ENCODE results near the gene CEP170.

The CEP170 gene

DNA sequence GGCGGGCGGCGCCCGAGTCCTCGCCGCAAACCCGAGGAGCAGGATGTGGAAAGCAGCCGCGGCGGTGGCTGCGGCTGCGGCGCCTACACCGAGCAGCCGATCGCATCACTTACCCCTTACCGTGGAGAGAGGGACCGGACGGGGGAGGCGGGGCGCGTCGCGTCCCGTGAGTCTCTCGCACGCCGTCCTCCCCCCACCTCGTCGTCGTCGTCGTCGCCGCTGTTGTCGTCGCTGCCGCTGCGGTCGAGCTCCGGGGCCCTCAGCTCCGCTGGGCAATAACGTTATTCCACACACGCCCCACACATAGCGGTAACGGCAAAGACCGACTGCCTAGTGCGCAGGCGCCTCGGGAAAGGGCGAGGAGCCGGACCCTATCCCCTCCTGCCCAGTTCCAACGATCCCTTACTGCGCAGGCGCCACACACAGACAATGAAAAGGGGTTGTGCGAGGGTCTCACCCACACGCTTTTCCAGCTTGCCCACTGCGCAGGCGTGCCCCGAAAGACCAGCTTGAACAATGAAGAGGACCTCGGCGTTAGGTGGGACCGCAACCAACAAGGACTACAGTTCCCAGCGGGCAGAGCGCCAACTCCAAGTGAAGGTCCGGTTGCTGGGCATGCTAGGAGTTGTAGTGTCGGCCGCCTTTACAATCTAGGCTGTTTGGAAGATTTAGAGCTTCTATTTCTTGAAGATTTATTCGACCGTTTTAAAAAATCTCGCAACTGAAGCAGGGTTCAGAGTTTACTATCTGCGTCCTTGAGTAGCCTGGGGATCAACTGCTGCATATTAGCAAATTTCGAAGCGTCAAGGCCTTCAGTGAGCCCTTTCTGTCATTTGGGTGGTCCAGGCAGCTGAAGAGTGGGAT is at the start of gene CEP170:
Gene CEP170 (minus strand): TSS at position 355 of the 864 bp plus-strand sequence. CDS start 30,001 bp downstream, outside the sequence.
- in situ Hi-C loops (cut with HindIII; ENCODE audit: low sequenced_read_pairs), result no loop called here

DNA sequence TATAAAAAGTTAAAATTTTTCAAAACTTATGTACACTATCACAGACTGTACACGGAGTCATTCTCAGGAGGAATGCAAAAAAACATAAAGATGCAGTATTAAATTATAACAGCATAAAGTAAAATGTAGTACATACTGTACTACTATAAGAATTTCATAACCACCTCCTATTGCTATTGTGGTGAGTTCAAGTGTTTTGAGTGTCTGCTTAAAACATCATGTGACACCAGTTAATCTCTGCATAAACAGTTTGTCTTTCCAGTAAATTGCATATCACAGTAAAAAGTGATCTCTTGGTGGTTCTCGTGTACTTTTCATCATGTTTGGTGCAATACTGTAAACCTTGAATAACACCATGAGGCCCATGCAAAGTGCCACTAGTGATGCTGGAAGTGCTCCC is 46.0 kb upstream of the CEP170 start:
- in situ Hi-C loops (cut with HindIII; ENCODE audit: low sequenced_read_pairs), result no loop called here

DNA sequence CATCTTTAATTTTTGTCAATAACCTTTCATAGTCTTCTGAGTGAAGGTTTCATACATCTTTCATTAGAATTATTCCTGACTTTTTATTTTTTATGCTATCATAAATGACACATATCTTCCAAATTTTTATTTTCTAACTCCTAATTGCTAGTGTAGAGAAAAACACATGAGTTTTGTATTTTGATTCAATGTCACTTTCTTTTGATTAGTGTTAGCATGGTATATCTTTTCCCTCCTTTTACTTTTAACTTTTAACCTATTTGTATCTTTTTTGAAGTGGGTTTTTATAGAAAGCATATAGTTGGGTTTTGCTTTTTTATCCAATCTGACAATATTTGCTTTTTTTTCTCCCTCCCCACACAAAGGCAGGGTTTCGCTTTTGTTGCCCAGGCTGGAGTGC is 44.0 kb upstream of the CEP170 start:
- in situ Hi-C loops (cut with HindIII; ENCODE audit: low sequenced_read_pairs), result no loop called here

DNA sequence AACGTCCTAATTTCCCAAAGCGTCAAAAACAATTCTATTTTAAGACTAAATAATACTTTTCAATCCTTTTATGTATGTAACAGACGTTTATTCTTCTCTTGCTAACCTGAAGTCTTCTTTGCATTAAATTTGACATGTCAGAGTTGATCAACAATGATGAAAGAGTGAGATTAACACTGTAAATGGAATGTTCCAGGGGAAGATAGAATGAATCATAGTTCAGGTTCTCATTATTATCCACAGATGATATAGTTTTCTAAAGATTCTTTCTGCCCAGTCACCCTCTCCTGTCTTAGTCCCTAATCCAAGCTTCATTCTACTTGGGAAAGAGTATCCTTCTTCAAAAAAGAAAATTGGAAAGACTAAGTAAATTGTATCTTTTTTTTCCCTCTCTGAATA is 39.6 kb upstream of the CEP170 start:
- in situ Hi-C loops (cut with HindIII; ENCODE audit: low sequenced_read_pairs), result loop anchor here (5.0 kb wide), 1 partner anchor 38 kb away; no protein-coding TSS in a partner anchor

DNA sequence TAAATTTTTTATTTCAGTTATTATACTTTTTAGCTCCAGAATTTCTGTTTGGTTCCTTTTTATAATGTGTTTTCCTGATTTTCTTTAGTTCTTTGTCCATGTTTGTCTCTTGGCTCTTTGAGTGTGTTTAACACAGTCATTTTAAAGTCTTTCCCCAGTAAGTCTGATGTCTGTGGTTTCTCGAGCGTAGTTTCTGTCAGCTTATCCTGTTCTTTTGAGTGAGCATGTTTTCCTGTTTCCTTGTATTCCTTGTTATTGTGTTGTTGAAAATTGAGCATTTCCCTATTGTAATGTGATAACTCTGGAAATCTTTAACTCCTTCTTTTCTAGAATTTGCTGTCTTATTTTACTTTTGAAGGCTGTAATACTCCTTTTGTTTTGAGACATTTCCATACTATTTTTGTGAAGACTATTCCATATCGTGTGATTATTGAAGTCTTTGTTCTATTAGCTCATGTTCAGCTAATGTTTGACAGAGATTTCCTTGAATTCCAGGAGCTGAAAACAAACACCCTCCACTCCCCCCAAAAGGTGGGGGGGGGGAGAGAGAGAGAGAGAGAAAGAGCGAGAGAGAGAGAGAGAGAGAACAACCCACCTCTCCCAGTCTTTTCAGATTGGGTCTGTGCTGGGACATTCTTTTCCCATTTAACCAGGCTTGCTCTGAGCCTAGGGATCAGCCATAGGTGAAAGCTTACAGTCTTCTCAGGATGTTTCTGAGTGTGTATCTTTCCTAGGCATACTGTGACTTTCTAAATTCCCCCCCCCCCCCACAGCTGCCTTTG is 39.1 kb upstream of the CEP170 start:
- in situ Hi-C loops (cut with HindIII; ENCODE audit: low sequenced_read_pairs), result loop anchor here (5.0 kb wide), 1 partner anchor 38 kb away; no protein-coding TSS in a partner anchor

DNA sequence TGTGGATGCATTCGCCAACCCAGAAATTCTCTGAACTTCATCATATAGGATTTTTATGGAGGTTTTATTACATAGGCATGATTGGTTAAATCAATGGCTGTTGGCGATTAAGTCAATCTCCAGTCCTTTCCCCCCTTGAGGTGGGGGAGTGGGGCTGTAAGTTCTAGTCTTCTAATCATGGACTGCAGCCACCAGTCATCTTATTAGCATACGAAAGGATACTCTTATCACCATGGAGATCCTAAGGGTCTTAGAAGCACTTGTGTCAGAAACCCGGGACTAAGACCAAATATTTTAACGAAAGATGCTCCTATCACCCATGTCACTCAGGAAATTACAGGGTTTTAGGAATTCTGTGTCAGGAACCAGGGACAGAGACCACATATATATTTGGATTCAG is 37.0 kb upstream of the CEP170 start:
- in situ Hi-C loops (cut with HindIII; ENCODE audit: low sequenced_read_pairs), result loop anchor here (5.0 kb wide), 1 partner anchor 40 kb away; no protein-coding TSS in a partner anchor

DNA sequence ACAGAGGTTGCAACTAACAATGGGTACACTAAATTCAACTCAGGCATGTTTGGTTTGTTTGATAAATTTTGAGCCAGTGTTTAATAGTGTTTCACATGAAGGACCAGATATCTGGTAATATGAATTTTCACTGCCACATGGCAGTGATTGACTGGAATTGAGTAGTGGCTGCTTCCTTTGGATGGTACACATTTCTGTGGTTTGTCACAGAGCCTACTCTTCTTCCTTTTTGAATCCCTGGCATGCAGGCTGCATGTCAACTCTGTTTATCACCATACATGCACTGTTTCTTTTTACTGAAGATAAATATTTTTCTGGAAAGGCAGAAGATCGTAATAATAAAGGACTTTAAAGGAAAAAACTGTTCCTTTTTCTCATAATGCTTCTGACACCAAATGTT is 36.2 kb upstream of the CEP170 start:
- in situ Hi-C loops (cut with HindIII; ENCODE audit: low sequenced_read_pairs), result loop anchor here (5.0 kb wide), 1 partner anchor 41 kb away; no protein-coding TSS in a partner anchor

DNA sequence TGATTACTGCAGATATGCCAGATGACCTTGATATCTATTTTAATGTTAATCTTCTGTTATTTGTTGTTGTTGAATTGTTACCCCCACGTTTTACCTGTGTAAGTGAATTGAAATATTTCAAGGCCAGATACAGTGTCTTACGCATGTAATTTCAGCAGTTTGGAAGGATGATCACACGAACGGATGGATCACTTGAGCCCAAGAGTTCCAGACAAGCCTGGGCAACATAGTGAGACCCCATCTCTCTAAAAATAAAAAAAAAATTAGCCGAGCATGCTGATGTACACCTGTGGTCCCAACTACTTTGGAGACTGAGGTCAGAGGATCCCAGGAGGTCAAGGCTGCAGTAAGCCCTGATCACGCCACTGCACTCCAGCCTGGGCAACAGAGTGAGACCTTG is 33.0 kb upstream of the CEP170 start:
- in situ Hi-C loops (cut with HindIII; ENCODE audit: low sequenced_read_pairs), result no loop called here

DNA sequence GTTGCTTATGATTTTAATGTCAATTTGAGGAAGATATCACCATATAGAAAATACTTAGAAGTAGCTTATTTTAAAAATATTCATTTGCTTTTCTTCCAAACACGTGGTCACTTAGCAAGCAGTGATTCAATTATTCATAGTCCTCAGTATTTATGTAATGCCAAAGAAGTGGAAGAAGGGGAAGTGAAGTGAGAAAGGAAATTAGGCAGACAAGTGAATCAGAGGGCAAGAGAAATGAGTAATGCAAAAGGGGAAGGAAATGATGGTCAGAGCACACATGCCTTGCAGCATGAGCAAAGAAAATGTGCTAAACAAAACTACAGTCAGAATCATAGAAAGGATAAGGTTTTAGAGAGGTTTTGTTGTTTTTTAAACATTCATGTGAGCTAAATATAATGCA is 32.6 kb upstream of the CEP170 start:
- in situ Hi-C loops (cut with HindIII; ENCODE audit: low sequenced_read_pairs), result no loop called here

DNA sequence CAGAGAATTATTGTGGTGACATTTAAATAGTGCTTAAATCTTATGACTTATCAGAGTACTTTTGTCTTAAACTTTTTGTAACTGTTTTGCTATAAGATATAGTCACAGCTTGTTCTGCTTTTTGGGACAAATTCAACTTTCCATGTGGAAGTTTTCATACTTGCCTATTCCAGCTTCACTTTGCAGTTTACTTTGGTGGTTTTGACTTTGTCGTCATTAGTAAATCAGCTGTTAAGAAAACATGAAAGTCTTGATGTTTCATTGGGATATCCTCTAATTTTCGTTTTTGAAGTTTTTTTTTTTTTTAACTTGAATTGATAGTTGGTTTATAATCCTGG is 32.0 kb upstream of the CEP170 start:
- in situ Hi-C loops (cut with HindIII; ENCODE audit: low sequenced_read_pairs), result no loop called here

DNA sequence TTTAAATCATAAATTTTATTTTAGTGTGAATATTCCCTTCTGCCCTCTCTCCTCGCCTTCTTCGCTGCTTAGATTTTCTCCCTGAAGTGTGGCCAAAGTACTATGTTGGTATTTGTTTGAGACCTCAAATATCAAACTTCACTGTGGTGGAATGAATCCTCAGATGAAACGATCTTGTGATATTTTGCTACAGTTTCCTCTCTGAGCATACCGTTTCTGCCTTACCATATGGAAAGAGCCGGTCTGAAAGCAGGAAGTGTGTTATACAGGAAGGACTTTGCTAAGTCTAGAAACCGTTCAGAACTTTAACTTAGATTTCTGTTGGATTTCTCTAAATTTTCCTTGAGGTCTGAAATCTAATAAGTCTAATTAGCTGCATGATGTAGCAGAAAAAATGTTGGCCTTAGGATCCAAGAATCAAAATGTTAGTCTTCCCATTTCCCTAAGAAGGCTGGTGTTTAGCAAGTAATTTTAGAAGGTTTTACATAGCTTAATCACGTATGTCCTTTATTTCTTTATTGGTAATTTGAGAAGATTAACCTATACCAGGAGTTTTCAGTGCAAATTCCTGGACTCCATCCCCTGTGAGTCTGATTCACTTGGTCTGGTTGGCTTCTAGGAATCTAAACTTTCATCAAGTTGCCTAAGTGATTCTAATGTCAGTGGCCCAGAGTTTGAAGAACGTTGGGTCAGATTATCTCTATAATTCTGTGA is 31.5 kb upstream of the CEP170 start:
- in situ Hi-C loops (cut with HindIII; ENCODE audit: low sequenced_read_pairs), result no loop called here

DNA sequence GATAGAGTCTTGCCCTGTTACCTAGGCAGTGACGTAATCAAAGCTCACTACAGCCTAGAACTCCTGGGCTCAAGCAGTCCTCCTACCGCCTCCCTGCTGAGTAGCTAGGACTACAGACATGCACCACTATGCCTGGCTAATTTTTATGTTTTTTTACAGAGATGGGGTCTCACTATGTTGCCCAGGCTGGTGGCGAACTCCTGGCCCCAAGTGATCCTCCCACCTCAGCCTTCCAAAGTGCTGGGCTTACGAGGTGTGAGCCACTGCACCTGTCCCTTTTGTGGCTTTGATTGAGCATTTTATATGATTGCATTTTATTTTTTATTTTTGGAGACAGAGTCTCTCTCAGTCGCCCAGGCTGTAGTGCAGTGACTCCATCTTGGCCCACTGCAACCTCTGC is 26.6 kb upstream of the CEP170 start:
- in situ Hi-C loops (cut with HindIII; ENCODE audit: low sequenced_read_pairs), result no loop called here

DNA sequence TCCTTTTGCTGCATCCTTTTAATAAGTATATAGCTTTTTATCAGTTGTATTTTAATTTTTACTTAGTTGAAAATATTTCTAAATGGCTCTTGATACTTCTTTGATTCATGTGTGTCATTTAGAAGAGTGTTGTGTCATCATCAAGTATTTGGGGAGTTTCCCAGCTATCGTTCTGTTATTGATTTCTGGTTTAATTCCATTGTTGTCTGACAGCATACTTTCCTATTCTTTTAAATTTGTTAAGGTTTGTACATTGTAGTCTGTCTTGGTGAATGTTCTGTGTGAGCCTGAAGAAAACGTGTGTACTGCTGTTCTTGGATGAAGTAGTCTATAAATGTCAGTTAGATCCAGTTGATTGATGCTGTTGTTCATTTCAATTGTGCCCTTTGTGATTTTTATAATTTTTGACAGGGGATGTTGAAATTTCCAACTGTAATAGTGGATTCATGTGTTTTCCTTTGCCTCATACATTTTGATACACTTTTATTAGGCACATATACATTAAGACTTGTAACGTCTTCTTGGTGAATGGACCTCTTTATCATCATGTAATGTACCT is 25.6 kb upstream of the CEP170 start:
- in situ Hi-C loops (cut with HindIII; ENCODE audit: low sequenced_read_pairs), result no loop called here

DNA sequence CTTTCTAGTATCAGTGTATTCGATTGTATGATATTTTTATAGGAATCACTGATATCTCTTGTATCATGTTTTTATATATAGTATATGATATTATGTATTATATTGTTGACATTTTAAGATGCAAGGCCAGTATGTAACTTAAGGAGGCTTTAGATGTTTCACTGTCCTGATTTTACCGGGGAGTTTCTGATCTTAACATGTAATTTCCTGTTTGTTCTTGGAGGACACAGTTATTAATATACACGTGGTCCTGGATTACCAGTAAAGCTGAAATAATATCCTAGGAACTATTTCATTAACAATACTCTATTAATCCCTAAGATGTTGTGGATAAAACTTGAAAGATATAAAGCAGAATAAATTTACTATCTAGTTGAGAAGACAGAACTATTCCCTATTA is 20.2 kb upstream of the CEP170 start:
- in situ Hi-C loops (cut with HindIII; ENCODE audit: low sequenced_read_pairs), result no loop called here

DNA sequence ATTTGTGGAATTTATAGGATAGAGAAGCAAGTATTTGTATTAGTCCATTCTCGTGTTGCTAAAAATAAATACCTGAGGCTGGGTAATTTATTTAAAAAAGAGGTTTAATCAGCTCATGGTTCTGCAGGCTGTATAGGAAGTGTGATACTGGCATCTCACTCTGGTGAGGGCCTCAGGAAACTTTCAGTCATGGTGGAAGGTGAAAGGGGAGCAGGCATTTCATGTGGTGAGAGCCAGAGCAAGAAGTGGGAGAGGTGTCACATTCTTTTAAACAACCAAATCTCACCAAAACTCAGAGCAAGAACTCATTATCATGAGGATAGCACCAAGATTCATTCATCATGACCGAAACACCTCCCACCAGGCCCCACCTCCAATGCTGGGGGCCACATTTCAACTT is 18.9 kb upstream of the CEP170 start:
- in situ Hi-C loops (cut with HindIII; ENCODE audit: low sequenced_read_pairs), result no loop called here

DNA sequence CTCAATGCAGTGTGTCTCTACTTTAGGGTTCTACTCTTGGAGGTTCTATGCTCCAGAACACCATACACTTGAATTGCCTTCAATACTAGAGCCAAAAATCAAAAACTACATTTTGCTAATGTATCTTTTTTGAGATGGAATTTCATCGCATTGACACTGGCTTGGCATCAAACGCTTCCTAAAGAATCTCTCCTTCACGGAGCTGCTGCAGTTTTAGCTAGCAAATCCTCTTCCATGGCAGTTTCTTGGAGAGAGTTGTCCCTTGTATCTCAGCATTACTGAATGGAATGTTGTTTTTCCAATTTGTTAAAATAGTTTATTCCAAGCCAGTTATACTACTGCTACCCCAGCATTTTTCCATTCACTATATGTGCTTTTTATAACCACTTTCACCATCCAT is 18.4 kb upstream of the CEP170 start:
- in situ Hi-C loops (cut with HindIII; ENCODE audit: low sequenced_read_pairs), result no loop called here

DNA sequence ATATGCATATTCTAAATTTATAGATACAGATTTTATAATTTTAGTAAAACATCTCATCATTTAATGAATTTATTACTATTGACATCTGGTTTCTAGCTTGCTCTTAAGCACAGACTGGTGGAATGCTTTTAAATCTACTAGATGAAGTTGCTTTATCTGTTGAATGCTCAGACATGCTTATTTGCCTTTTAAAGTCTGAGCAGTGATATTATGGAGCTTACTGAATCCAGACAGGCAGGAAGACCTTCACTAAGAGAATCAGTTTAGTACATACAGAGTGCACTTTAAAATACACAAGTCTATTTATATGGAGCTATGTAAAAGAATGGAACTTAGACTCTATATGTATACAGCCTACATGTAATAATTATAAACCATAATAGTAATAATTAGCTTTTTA is 17.3 kb upstream of the CEP170 start:
- in situ Hi-C loops (cut with HindIII; ENCODE audit: low sequenced_read_pairs), result no loop called here

DNA sequence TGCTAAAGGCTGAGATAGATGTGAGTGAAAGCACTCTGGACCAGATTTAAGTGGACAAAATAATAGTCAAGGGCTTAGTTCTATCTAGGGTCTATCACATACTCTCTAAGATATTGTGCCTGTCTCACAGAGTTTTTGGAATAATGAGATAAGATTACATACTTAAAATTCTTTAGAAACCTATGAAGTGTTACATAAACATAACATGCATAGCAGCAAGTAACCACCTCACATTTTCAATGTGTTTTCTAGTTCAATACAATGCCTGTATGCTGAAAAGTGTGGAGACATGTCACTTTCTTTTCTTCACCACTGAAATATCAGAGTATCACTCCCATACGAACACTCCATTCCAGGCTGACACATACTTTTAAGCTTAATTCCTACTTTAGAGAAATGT is 16.9 kb upstream of the CEP170 start:
- in situ Hi-C loops (cut with HindIII; ENCODE audit: low sequenced_read_pairs), result no loop called here

DNA sequence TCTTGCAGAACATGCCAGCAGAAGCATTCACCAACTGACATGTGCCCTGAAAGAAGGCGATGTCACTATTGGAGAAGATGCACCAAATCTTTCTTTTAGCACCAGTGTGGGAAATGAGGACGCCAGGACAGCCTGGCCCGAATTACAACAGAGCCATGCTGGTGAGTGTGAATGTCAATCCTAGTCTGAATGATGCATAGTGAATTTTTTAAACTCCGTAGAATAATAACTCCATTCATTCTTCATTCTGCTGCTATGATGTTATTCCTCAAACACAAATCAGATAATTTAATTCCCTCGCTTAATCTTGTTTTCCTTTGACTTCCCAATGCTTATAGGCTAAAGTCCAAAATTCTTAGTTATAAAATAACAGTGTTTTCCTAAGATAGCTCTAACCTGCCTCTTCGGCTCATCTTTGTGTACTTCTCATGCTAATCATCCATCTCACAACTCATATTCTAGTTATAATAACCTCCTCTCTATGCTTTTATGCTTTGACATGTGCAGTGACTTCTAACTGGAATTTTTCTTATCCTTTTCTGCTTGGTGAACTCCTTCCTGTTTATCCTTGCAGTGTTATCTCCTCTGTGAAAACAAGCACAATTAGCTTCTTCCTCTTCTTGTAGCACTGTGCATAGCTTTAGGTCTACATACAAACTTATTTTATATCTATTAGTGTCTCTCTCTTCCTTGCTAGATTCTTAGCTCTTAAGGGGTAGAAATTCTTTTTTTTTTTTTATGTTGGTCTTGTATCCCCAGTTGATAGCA is 15.2 kb upstream of the CEP170 start:
- in situ Hi-C loops (cut with HindIII; ENCODE audit: low sequenced_read_pairs), result no loop called here

DNA sequence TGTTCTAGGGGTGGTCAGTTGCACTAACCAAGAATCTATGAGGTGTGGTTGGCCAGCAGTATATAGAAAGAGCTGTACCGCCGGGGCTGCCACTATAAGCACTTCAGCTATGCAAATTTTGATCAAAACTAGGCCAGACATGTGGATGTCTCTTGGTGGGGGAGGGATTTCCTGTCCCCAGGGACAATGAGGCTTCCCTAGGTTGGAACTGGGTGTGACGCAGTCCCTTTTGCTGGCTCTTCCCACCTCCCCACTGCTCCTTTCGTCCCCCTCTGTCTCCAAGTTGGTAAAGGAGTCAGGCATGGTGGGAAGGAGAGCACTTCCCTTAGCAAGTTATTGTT is 14.3 kb upstream of the CEP170 start:
- in situ Hi-C loops (cut with HindIII; ENCODE audit: low sequenced_read_pairs), result no loop called here
